NT2/D1 (cell line): ENCODE measurements around the gene EDIL3.

ENCODE experiments used
- SUZ12 ChIP-seq: IDR thresholded peaks from 2 replicates; pipeline ENCODE4 v1.6.1; 2011; ENCODE audit not compliant: insufficient read length, insufficient read depth; ENCODE audit errors: extremely low read depth
- ZNF274 ChIP-seq: IDR thresholded peaks from 2 replicates; pipeline ENCODE4 v1.6.1; 2011; ENCODE audit warnings: mild to moderate bottlenecking, low read depth, low read length

DNA sequence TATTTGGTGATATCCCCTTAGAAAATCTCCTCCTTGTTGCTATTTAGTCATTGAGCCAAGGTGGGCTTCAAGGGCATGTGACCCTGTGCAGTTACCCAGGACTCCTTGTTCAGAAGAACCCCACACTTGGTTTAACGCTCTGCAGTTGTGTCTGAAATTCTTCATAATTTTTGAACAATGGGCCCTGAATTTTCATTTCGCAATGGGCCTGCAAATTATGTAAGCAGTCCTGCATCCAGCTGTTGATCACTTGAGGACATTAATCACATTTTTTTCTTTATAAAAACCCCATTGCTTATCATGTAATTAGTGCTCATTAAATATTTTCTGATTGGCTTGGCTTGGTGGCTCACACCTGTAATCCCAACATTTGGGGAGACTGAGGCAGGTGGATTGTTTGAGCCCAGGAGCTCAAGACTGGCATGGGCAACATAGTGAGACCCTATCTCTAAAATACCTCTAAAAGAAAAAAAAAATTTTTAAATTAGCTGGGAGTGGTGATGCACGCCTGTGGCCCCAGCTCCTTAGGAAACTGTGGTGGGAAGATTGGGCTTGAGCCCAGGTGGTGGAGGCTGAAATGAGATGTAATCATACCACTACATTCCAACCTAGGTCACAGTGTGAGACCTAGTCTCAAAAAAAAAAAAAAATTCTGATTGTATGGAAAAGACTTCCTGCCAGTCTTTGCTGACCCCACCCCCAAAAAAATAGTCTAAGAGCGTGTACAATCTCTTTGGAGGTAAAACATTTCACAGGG, 469.8 kb downstream of the EDIL3 start:
- TF ChIP-seq ZNF274 (no peak), SUZ12 (no peak)
